C4-2B (cell line): ENCODE data around the gene CMTM7.
"Not testable (repeated sequence)": the region's sequence is repeated elsewhere in the genome, so short reads cannot be mapped to it uniquely, and the experiment has no call there.

Experiments
- ZFX ChIP-seq: fragments of 450-650 bp; IDR thresholded peaks from 2 replicates; pipeline ENCODE4 v1.6.1; 2017
- TF ChIP-seq, protein P1 (sequence below): fragments of 450-650 bp; conservative IDR thresholded peaks from 2 replicates; pipeline ENCODE4 v1.5.1; 2017; ENCODE audit warnings: mild to moderate bottlenecking

DNA sequence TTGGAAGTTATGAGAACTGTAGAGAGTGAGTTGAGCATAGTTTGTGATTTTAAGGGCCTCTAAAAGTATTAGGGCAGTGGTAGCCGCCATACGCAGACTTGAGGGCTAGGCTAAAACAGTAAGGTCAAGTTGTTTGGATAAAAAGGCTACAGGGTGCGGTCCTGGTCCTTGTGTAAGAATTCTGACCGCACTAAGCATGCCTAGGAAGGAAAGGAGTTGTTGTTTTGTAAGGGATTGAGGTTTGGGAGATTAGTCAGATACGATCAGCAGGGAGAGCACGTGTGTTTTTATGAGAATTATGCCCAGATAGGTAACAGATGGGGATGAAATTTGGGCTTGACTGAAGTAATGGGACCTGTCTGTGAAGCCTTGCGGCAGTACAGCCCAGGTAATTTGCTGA is 71.8 kb downstream of the CMTM7 start:
- TF ChIP-seq, protein P1, sequence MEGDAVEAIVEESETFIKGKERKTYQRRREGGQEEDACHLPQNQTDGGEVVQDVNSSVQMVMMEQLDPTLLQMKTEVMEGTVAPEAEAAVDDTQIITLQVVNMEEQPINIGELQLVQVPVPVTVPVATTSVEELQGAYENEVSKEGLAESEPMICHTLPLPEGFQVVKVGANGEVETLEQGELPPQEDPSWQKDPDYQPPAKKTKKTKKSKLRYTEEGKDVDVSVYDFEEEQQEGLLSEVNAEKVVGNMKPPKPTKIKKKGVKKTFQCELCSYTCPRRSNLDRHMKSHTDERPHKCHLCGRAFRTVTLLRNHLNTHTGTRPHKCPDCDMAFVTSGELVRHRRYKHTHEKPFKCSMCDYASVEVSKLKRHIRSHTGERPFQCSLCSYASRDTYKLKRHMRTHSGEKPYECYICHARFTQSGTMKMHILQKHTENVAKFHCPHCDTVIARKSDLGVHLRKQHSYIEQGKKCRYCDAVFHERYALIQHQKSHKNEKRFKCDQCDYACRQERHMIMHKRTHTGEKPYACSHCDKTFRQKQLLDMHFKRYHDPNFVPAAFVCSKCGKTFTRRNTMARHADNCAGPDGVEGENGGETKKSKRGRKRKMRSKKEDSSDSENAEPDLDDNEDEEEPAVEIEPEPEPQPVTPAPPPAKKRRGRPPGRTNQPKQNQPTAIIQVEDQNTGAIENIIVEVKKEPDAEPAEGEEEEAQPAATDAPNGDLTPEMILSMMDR, result not testable (repeated sequence)
- TF ChIP-seq ZFX, result not testable (repeated sequence)
